Ovary (tissue), 9 donors: ENCODE results near the gene NES. TPM values are rescaled to one million over a fixed set of nuclear protein-coding genes. Genes with fewer than 3 reads are reported as not detected.

Source experiments
- DNase-seq, 5 donors: peaks; one replicate each; pipeline ENCODE4 v3.0.0-alpha.2; 2019 to 2020
- H3K27ac ChIP-seq, 2 donors: fragments of 200-600 bp; one replicate each; pipeline versions ENCODE4 v1.5.1 to v1.8.0; 2019 to 2022
- H3K27me3 ChIP-seq: fragments of 200-600 bp; one replicate; pipeline ENCODE4 v1.8.0; 2022
- H3K36me3 ChIP-seq: fragments of 200-600 bp; sonication (generic); one replicate; pipeline ENCODE4 v1.5.1; 2019
- H3K4me1 ChIP-seq: one replicate; pipeline ENCODE4 v1.8.1; 2013; ENCODE audit warnings: mild to moderate bottlenecking, moderate library complexity; ENCODE audit not compliant: insufficient read depth
- H3K4me3 ChIP-seq: fragments of 200-600 bp; sonication (generic); one replicate; pipeline ENCODE4 v1.5.1; 2017
- H3K9me3 ChIP-seq, 2 donors: fragments of 200-600 bp in 1 of 2; sonication (generic) in 1 of 2; one replicate each; pipeline versions ENCODE4 v1.5.1 to v1.8.1; 2013 to 2019; ENCODE audit warnings: mild to moderate bottlenecking in 1 of 2, moderate library complexity in 1 of 2
- EP300 ChIP-seq: sonication (generic); formaldehyde crosslinking; IDR thresholded peaks from one replicate; pipeline ENCODE4 v1.6.1; 2017; ENCODE audit warnings: antibody characterized with exemption
- POLR2A ChIP-seq: fragments of 450-650 bp; IDR thresholded peaks from one replicate; pipeline ENCODE4 v1.6.1; 2017; ENCODE audit warnings: antibody characterized with exemption, mild to moderate bottlenecking, moderate library complexity
- WGBS, 3 donors: extraction: QIAGEN DNeasy Blood & Tissue Kit in 1 of 3; methylation state at CpG; one replicate each; pipeline versions ENCODE4 v1.1.5 to v1.1.7; 2013 to 2017; 5-methylcytosine and 5-hydroxymethylcytosine counted together
- intact Hi-C, 4 donors: fragments of 100-400 bp; cut with DNase I; formaldehyde crosslinking; loops; one replicate each; pipeline versions ENCODE4 v1.11.0 to v1.15.1; 2022 to 2023
- polyA plus RNA-seq, 2 donors: library from polyadenylated mRNA; stranded (reverse); fragments of 200-250 nt in 1 of 2; fragments of 350-450 nt in 1 of 2; fragmentation: Illumina TruSeq in 1 of 2; extraction: RNeasy Lipid Tissue Mini Kit (QIAGEN cat#74804) in 1 of 2; gene quantifications; one replicate each; pipeline ENCODE4 v1.2.3, GENCODE V29; 2013 to 2014
- total RNA-seq, 7 donors: library from RNA; depleted of rRNA in 2 of 7; stranded (reverse); fragments of >200 nt in 2 of 7; fragmentation: NEBNext Ultra II Directional in 3 of 7; extraction: Animal tissue kit (Norgen Biotek cat#: 25700) in 3 of 7; gene quantifications; one replicate each; pipeline versions ENCODE4 v1.1.0 to v1.2.4, GENCODE V29; 2016 to 2023
- TF ChIP-seq, protein P1 (sequence below), 3 donors: fragments of 450-650 bp in 2 of 3; fragments of 200-600 bp in 1 of 3; IDR thresholded peaks; one replicate each; pipeline versions ENCODE4 v1.5.1 to v1.8.0; 2016 to 2022; ENCODE audit warnings: antibody characterized with exemption in 3 of 3, mild to moderate bottlenecking in 1 of 3
- donor health status: DM: no; HTN: no; CAD: no; lungs with moderate emphysema.
- donor health status: DM: no; HTN: no; CAD: no.
- donor health status: Bipolar disorder and iron deficiency.
- donor health status: DM: yes; HTN: yes; CAD: no.
- donor health status: DM: no; HTN: no; CAD: no.
- donor health status: DM: yes; HTN: yes; CAD: no.

NES gene
- total and polyA plus RNA-seq, 9 donors, result 3.5 to 32.9 (median 11.3) TPM

DNA sequence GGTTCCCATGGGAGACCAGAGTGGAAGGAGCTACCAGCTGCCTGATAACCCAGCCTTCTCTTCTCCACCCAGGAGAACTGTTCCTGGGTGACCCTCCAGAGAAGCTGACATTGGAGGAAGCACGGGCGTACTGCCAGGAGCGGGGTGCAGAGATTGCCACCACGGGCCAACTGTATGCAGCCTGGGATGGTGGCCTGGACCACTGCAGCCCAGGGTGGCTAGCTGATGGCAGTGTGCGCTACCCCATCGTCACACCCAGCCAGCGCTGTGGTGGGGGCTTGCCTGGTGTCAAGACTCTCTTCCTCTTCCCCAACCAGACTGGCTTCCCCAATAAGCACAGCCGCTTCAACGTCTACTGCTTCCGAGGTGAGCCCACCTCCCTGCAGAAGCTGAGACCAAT is 28.7 kb downstream of the NES start:
- H3K4me3 ChIP-seq, result no peak overlapping the region
- H3K9me3 ChIP-seq, result no peaks in the 10 kb centered on the region
- H3K27me3 ChIP-seq, result no peaks in the 10 kb centered on the region
- H3K36me3 ChIP-seq, result no peaks in the 10 kb centered on the region
- H3K4me1 ChIP-seq, result no peaks in the 10 kb centered on the region
- H3K27ac ChIP-seq, result no peak overlapping the region
- intact Hi-C loops, result no loop called here
- TF ChIP-seq POLR2A (no peak), EP300 (no peak)
- TF ChIP-seq, protein P1, sequence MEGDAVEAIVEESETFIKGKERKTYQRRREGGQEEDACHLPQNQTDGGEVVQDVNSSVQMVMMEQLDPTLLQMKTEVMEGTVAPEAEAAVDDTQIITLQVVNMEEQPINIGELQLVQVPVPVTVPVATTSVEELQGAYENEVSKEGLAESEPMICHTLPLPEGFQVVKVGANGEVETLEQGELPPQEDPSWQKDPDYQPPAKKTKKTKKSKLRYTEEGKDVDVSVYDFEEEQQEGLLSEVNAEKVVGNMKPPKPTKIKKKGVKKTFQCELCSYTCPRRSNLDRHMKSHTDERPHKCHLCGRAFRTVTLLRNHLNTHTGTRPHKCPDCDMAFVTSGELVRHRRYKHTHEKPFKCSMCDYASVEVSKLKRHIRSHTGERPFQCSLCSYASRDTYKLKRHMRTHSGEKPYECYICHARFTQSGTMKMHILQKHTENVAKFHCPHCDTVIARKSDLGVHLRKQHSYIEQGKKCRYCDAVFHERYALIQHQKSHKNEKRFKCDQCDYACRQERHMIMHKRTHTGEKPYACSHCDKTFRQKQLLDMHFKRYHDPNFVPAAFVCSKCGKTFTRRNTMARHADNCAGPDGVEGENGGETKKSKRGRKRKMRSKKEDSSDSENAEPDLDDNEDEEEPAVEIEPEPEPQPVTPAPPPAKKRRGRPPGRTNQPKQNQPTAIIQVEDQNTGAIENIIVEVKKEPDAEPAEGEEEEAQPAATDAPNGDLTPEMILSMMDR (IDR thresholded peaks at IDR 0.05), result no peak
- no peak for DNase-seq
- WGBS, 3 donors, result 78 to 83% (median 83%) methylated on average over 10 of the region's 10 CpGs

GRCh38 chr1:156647351-156647750 is 29.9 kb downstream of the NES start:
- H3K27ac ChIP-seq, result no peak overlapping the region
- H3K27me3 ChIP-seq, result no peaks in the 10 kb centered on the region
- H3K4me1 ChIP-seq, result no peaks in the 10 kb centered on the region
- H3K9me3 ChIP-seq, result no peaks in the 10 kb centered on the region
- no peaks in the 10 kb centered on the region for H3K36me3 ChIP-seq
- H3K4me3 ChIP-seq, result no peak overlapping the region
- DNase-seq, result no peak
- TF ChIP-seq EP300 (no peak), POLR2A (no peak)
- TF ChIP-seq, protein P1 (IDR thresholded peaks at IDR 0.05), result no peak
- WGBS, 3 donors, result 67 to 82% (median 71%) methylated on average over 10 of the region's 10 CpGs
- intact Hi-C loops, result no loop called here

GRCh38 chr1:156646738-156647211 is 30.4 kb downstream of the NES start:
- intact Hi-C loops, result no loop called here
- Histone ChIP-seq H3K4me3 (no peak overlapping the region), H3K9me3 (no peaks in the 10 kb centered on the region), H3K36me3 (no peaks in the 10 kb centered on the region), H3K27me3 (no peaks in the 10 kb centered on the region), H3K27ac (no peak overlapping the region), H3K4me1 (peaks cover 2% of the 10 kb centered on the region)
- no peak for TF ChIP-seq POLR2A
- TF ChIP-seq EP300, result no peak
- TF ChIP-seq, protein P1 (IDR thresholded peaks at IDR 0.05), result no peak
- DNase-seq, result no peak
- 5 to 16% (median 6%) methylated on average over 27 to 51 of the region's 51 CpGs for WGBS, 3 donors

DNA sequence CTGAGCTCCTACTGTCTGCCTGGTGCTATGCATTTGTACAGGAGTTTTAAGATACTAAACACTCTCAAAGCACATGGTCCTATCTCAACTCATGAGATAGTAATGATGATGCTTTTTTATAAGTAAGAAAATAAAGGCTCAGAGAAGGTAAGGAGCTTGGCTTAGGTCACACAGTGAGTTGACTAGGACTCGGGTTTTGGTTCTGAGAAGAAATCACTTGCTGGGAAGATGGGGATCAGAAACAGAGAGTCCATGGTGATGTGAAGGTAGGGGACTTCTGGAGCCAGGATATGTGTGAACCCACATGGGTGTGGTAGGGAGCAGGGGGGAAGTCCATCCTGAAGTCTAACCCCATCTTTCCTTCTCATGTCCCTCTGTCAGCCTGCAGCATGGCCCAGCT is 31.5 kb downstream of the NES start:
- Histone ChIP-seq H3K27me3 (no peaks in the 10 kb centered on the region), H3K4me3 (no peak overlapping the region), H3K9me3 (no peaks in the 10 kb centered on the region), H3K27ac (no peak overlapping the region), H3K36me3 (no peaks in the 10 kb centered on the region), H3K4me1 (peaks cover 2% of the 10 kb centered on the region)
- WGBS, 3 donors, result 76 to 88% (median 88%) methylated on average over 1 of the region's 1 CpG
- no peak for TF ChIP-seq POLR2A
- TF ChIP-seq, protein P1 (IDR thresholded peaks at IDR 0.05), result no peak
- TF ChIP-seq EP300, result no peak
- intact Hi-C loops, result no loop called here
- DNase-seq, result no peak
